ENCODE data around the gene SLK. TPM values are rescaled to one million over a fixed set of nuclear protein-coding genes. Genes with fewer than 3 reads are reported as not detected.

The SLK gene
- polyA plus RNA-seq, 1 of the 3 experiments (the other 2 are of a cell fraction) = 4.0 TPM

- TF ChIP-seq TEAD4 (IDR thresholded peaks at IDR 0.05; ENCODE audit: borderline replicate concordance, insufficient read depth) (no peak), MXI1 (IDR thresholded peaks at IDR 0.05; ENCODE audit: low read depth, low read length) (no peak)
Measured at GRCh38 chr10:103975169-103975568, 8.2 kb downstream of the SLK start (continued).

- no peaks in the 10 kb centered on the region for H3K27me3 ChIP-seq (ENCODE audit: insufficient read depth)
- H3K79me2 ChIP-seq (ENCODE audit: insufficient read depth) = peaks cover 95% of the 10 kb centered on the region
- H3K27ac ChIP-seq (ENCODE audit: low read depth in 2 of 2, low read length in 1 of 2) = no peak overlapping the region
- no peak overlapping the region for H3K9ac ChIP-seq
- H3K4me3 ChIP-seq (ENCODE audit: low read depth in 2 of 2, low read length in 1 of 2) = no peak overlapping the region
- H2AFZ ChIP-seq (ENCODE audit: low read depth) = no peak overlapping the region
- no peak for TF ChIP-seq NRF1 (IDR thresholded peaks at IDR 0.05; ENCODE audit: low read depth, low read length)
- TF ChIP-seq IRF3 (IDR thresholded peaks at IDR 0.05; ENCODE audit: low read depth, low read length) = no peak
- no peak for TF ChIP-seq USF2 (IDR thresholded peaks at IDR 0.05; ENCODE audit: borderline replicate concordance, low read depth, low read length)
- no peak for TF ChIP-seq PBX3 (IDR thresholded peaks at IDR 0.05)
- no peak for TF ChIP-seq YY1 (IDR thresholded peaks at IDR 0.05; ENCODE audit: low read depth)
- TF ChIP-seq SMC3 (IDR thresholded peaks at IDR 0.05; ENCODE audit: low read depth, low read length) = no peak
- no peak for TF ChIP-seq RCOR1 (IDR thresholded peaks at IDR 0.05; ENCODE audit: low read length)
- no peak for TF ChIP-seq MEF2A (IDR thresholded peaks at IDR 0.05; ENCODE audit: borderline replicate concordance, low read depth)
- TF ChIP-seq GATA2 (CRISPR knock-in tag; IDR thresholded peaks at IDR 0.05) = no peak
- no peak for TF ChIP-seq CHD2 (IDR thresholded peaks at IDR 0.05; ENCODE audit: low read length, partially characterized antibody)
- no peak for TF ChIP-seq CTCF (IDR thresholded peaks at IDR 0.05)
- TF ChIP-seq ZBTB33 (IDR thresholded peaks at IDR 0.05; ENCODE audit: borderline replicate concordance, low read depth) = no peak
- TF ChIP-seq RXRA (IDR thresholded peaks at IDR 0.05; ENCODE audit: borderline replicate concordance, low read depth) = no peak
- no peak for TF ChIP-seq REST (IDR thresholded peaks at IDR 0.05; ENCODE audit: low read depth, low read length)
- no peak for TF ChIP-seq POLR2AphosphoS5 (IDR thresholded peaks at IDR 0.05; ENCODE audit: low read depth, low read length)
- no peak for TF ChIP-seq USF1 (IDR thresholded peaks at IDR 0.05; ENCODE audit: borderline replicate concordance, low read depth)
- TF ChIP-seq FOSL2 (IDR thresholded peaks at IDR 0.05; ENCODE audit: borderline replicate concordance, low read depth) = no peak
- no peak for TF ChIP-seq EP300 (IDR thresholded peaks at IDR 0.05; ENCODE audit: borderline replicate concordance in 1 of 2, low read depth in 1 of 2, low read length in 1 of 2)
- H4K20me1 ChIP-seq (ENCODE audit: insufficient read depth) = peaks cover 19% of the 10 kb centered on the region
- no peaks in the 10 kb centered on the region for H3F3A ChIP-seq (replicated peaks; ENCODE audit: insufficient read depth)
- H3K4me2 ChIP-seq = no peak overlapping the region
- H3K36me3 ChIP-seq (replicated peaks in 1 of 2; ENCODE audit: control insufficient read depth in 1 of 2, insufficient read depth in 2 of 2, low read length in 1 of 2) = peaks cover 0 to 6% of the 10 kb centered on the region in 2 experiments
- H3K9me3 ChIP-seq = no peaks in the 10 kb centered on the region
- 100% methylated on average over 2 of the region's 2 CpGs for WGBS (ENCODE audit: low lambda C conversion rate)
- no peaks in the 10 kb centered on the region for H3K9me2 ChIP-seq
- ChIA-PET POLR2A (no interaction called here), CTCF (no interaction called here)
- H3K4me1 ChIP-seq (ENCODE audit: control insufficient read depth in 1 of 2, insufficient read depth in 2 of 2, low read depth in 1 of 2, low read length in 1 of 2) = peaks cover 0 to 6% of the 10 kb centered on the region in 2 experiments; a peak in 1 of 4 replicates
- DNase-seq = no peak
Measured at GRCh38 chr10:103977204-103977603, 10.3 kb downstream of the SLK start.
